HG02759 (cell line): ENCODE measurements around the gene KCNS3.
"Not testable (repeated sequence)": the region's sequence is repeated elsewhere in the genome, so short reads cannot be mapped to it uniquely, and the experiment has no call there.

Experiments
- ATAC-seq: cut with Tn5 transposase; IDR thresholded peaks from one replicate; pipeline ENCODE4 v1.9.1; 2021; ENCODE audit warnings: mild to moderate bottlenecking, moderate library complexity; ENCODE audit not compliant: unreplicated experiment

The KCNS3 gene

GRCh38 chr2:17940091-17940630, 61.7 kb downstream of the KCNS3 start:
- no peak for ATAC-seq

DNA sequence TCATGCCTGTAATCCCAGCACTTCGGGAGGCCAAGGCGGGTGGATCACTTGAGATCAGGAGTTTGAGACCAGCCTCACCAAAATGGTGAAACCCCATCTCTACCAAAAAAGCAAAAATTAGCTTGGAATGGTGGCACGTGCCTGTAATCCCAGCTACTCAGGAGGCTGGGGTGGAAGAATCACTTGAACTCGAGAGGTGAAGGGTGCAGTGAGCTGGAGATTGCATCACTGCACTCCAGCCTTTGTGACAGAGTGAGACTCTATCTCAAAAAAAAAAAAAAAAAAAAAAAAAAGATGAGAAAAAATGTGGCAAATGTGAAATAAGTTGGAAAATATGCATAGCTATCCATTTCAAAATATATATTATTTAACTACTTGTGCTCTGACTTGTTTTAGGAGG, 65.0 kb downstream of the KCNS3 start:
- ATAC-seq: no peak

- no peak for ATAC-seq
Measured at GRCh38 chr2:17947113-17947512, 68.6 kb downstream of the KCNS3 start.

DNA sequence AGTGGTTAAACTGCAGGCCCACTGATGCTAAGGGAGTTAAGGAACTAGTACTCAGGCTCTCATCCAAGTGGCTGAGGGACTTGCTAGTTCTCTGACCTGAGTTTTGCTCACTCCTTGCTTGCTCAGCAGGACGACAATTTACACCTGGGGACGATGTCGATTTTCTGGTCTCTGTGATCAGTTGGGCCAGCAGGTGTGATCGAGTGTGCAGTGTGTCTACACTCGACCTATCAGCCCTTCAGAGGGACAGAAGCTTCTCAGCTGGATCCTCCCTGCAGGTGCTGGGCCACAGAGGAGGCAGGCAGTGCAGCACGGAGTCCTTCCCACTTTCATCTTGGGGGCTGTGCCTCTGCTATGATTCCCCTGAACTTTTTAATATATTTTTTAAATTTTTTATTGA, 71.5 kb downstream of the KCNS3 start:
- ATAC-seq: no peak

GRCh38 chr2:17951563-17951962, 73.1 kb downstream of the KCNS3 start:
- no peak for ATAC-seq

GRCh38 chr2:17958466-17959092, 80.1 kb downstream of the KCNS3 start:
- ATAC-seq: no peak

DNA sequence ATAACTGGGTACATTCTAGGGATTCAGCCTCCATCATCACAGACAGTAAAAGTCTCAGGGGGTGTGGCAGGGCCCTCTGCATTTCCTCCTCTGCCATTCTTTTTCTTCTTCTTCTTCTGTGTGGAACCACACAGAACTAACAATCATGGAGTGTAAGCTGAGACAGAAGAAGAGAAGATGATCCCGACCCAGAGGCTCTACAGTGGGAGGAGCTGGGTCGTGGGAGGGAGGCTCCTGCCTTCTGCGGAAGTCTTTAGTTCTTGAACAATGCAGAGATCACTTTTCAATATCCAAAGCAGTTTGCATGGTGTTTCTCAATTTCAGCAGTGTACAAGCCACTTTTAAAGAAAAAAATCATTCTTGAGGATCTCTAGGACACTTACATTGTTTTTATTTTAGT, 80.9 kb downstream of the KCNS3 start:
- ATAC-seq: no peak

- ATAC-seq: peak; percentile 62
Measured at GRCh38 chr2:17959833-17960232, 81.4 kb downstream of the KCNS3 start.

- no peak for ATAC-seq
Measured at GRCh38 chr2:17960925-17961324, 82.5 kb downstream of the KCNS3 start.

DNA sequence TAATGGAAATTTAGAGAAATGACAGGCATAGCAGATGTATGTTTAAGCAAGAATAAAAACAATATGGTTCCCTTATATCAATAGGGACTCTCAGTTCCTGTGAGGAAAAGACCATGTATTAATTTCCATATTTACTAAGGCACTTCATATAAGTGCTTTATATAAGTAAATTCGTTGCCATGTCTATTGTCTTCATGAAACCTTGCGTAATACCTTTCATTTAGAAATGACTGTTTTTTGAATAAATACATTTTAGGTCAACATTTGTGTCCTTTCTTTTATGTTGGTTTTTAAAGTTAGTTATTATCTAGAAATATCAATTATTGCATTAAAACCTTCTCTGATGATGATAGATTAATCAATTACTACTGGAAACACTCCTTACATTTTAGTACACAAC, 83.3 kb downstream of the KCNS3 start:
- no peak for ATAC-seq

DNA sequence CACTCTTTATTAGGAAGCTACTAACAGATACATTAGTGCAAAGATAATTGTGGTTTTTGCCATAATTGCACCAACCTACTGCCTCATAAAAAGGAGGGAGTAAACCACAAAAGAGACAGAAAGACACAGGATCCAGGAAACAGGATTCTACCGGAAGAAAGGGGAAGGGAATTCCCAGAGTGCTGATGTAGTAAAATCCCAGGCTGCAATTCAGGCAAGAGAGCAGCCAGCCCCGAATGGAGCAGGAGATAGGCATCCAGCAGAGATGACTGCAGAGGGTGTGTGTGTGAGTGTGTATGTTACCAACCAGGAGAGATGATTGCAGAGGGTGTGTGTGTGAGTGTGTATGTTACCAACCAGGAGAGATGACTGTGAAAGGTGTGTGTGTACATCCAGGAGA, 84.4 kb downstream of the KCNS3 start:
- no peak for ATAC-seq

GRCh38 chr2:17963571-17963970, 85.1 kb downstream of the KCNS3 start:
- not testable (repeated sequence) for ATAC-seq

GRCh38 chr2:17965196-17965595, 86.7 kb downstream of the KCNS3 start:
- no peak for ATAC-seq

- no peak for ATAC-seq
Measured at GRCh38 chr2:17966798-17967197, 88.3 kb downstream of the KCNS3 start.

DNA sequence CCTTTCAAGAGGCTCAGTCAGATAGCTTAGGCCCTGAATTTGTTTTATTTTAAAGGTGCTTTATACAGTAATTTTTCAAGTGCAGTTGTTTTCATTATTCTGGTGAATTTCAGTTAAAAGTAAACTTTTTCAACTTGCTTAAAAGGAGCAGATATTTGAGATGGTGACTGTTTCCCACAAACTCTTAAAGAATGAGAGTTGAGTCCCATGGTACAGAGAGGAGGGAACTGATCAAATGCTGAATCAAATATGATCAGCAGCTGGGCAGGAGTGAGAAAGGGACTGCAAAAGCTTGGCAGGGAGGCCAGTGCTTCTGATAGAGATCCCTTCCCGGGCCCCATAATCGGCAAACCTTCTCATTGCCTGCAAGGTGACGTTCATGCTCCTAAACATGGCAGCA, 91.2 kb downstream of the KCNS3 start:
- no peak for ATAC-seq

DNA sequence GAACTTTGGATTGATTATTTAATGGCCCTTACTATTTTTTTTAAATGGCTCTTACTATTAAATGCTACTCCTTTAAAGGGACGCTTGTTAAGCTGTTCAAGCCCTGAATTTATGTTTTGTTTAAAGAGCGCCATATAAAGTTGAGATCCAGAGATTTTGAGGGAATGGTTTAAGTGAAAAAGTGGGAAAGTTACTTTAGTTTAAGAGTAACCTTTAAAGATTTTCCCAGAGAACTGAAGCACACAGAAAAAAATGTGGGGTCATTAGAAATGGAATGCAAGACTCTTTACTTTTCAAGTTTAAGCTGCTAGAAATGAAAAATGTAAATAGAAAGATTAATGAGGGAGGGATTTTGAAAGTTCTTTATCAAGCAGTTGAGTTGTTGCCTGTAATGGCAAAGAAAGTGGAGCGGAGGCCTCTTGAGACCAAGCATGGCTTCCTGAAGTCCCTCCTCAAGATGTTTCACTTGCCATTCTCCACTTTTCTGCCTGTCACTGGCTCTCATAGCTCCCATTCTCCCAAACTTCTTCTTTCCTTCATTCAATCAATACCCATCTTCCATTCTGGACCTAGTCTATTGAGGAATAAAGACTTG, 93.2 kb downstream of the KCNS3 start:
- ATAC-seq: no peak

DNA sequence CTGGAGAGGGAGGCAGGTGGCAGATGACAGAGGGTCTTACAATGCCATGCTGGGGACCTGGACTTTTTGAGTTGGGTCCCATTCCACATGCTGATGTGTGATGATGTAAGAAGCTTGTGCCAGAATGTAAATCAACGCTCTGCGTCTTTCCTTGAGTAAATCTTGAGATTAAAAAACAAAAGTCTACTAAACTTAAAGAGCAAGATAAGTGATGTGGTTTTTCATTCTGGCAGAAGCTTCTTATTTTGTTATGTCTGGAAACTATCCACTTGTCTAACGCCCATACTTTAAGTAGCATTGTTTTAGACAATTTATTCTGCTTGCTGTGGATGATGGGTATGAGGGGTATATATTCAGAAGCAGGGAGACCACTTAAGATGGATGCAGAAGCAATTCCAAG, 94.5 kb downstream of the KCNS3 start:
- no peak for ATAC-seq

- ATAC-seq: no peak
Measured at GRCh38 chr2:17975401-17975800, 96.9 kb downstream of the KCNS3 start.

GRCh38 chr2:17976871-17977746, 98.6 kb downstream of the KCNS3 start:
- ATAC-seq: no peak

DNA sequence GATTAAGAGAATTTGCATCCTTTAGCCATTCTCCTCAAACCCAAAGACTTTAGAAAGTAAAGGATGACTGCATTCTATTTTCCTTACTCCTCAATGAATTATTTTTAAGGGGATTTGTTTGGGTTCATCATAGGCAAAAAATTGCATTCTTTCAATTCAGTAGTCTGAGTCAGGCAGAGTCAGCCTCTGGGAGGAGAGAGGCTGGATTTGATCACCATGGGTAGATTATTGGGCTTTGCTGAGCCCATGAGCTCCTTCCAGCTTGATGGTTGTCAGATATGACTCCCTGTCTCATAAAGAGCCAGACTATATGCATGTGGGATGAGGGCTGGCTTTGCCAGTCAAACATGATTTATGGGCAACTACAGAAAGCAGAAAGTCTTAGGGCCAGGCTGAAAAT, 101.2 kb downstream of the KCNS3 start:
- no peak for ATAC-seq

GRCh38 chr2:17981936-17982335, 103.5 kb downstream of the KCNS3 start:
- no peak for ATAC-seq
